OCI-LY3 (cell line): ENCODE measurements around the gene NELL2.

Source experiments
- H2AFZ ChIP-seq: fragments of 200-600, 300-600 bp; shearing (Covaris generic); 2 replicates; pipeline ENCODE4 v1.6.0; 2014; ENCODE audit warnings: antibody characterized with exemption, low read depth, low read length
- H3K27ac ChIP-seq: fragments of 200-600, 300-600 bp; sonication (generic); 2 replicates; pipeline ENCODE4 v1.5.1; 2014; ENCODE audit warnings: mild to moderate bottlenecking, low read length, moderate library complexity, mixed read lengths
- H3K27me3 ChIP-seq: fragments of 200-600, 300-600 bp; sonication (generic); 2 replicates; pipeline ENCODE4 v1.6.1; 2014; ENCODE audit warnings: low read depth, low read length, mixed read lengths
- H3K36me3 ChIP-seq: fragments of 200-600, 300-600 bp; sonication (generic); replicated peaks from 2 replicates; pipeline ENCODE3; 2014; ENCODE audit warnings: low read depth, low read length, mixed read lengths
- H3K4me1 ChIP-seq: fragments of 300-600, 200-600 bp; sonication (generic); 2 replicates; pipeline ENCODE4 v1.6.1; 2014; ENCODE audit warnings: low read length, mixed read lengths
- H3K4me2 ChIP-seq: fragments of 200-600, 300-600 bp; sonication (generic); 2 replicates; pipeline ENCODE4 v1.6.1; 2014; ENCODE audit warnings: low read length, mixed read lengths
- H3K4me3 ChIP-seq: fragments of 300-600, 200-600 bp; sonication (generic); 2 replicates; pipeline ENCODE4 v1.5.1; 2014; ENCODE audit warnings: antibody characterized with exemption, mild to moderate bottlenecking, low read length, moderate library complexity
- H3K79me2 ChIP-seq: fragments of 300-600, 200-600 bp; shearing (Covaris generic); 2 replicates; pipeline ENCODE4 v1.6.1; 2014; ENCODE audit warnings: mild to moderate bottlenecking, low read length, mixed read lengths
- H3K9ac ChIP-seq: fragments of 300-600, 200-600 bp; shearing (Covaris generic); 2 replicates; pipeline ENCODE4 v1.6.0; 2014; ENCODE audit warnings: mild to moderate bottlenecking, low read length, moderate library complexity
- H3K9me3 ChIP-seq: fragments of 200-600, 300-600 bp; shearing (Covaris generic); 2 replicates; pipeline ENCODE4 v1.6.1; 2014; ENCODE audit warnings: low read length, mixed read lengths; ENCODE audit not compliant: insufficient read depth
- H4K20me1 ChIP-seq: fragments of 200-600, 300-600 bp; sonication (generic); 2 replicates; pipeline ENCODE4 v1.6.1; 2016; ENCODE audit warnings: low read length, mixed read lengths; ENCODE audit not compliant: insufficient read depth
- CTCF ChIP-seq: fragments of 200-600, 300-600 bp; sonication (generic); IDR thresholded peaks from 2 replicates; pipeline ENCODE4 v1.5.1; 2014; ENCODE audit warnings: antibody characterized with exemption, low read length, low read depth
- EZH2phosphoT487 ChIP-seq: fragments of 200-600 bp; shearing (Covaris generic); IDR thresholded peaks from 2 replicates; pipeline ENCODE4 v1.6.1; 2018; ENCODE audit warnings: antibody characterized with exemption, mixed run types, low read depth

Gene NELL2

GRCh38 chr12:44626883-44627282, 249.2 kb downstream of the NELL2 start:
- Histone ChIP-seq H3K79me2 (no peaks in the 10 kb centered on the region), H3K4me3 (no peak overlapping the region), H3K27ac (no peak overlapping the region), H3K9ac (no peak overlapping the region), H3K4me2 (no peak overlapping the region), H4K20me1 (no peaks in the 10 kb centered on the region), H2AFZ (no peak overlapping the region), H3K27me3 (no peaks in the 10 kb centered on the region), H3K36me3 (no peaks in the 10 kb centered on the region), H3K9me3 (peaks cover 5% of the 10 kb centered on the region; the same call in 1 of the 2 replicates), H3K4me1 (no peaks in the 10 kb centered on the region)
- no peak for TF ChIP-seq CTCF
- TF ChIP-seq EZH2phosphoT487: no peak

GRCh38 chr12:44618946-44619345, 257.2 kb downstream of the NELL2 start:
- no peaks in the 10 kb centered on the region for H3K79me2 ChIP-seq
- H3K36me3 ChIP-seq: no peaks in the 10 kb centered on the region
- H3K4me2 ChIP-seq: no peak overlapping the region
- no peak overlapping the region for H3K4me3 ChIP-seq
- no peaks in the 10 kb centered on the region for H3K27me3 ChIP-seq
- no peak for TF ChIP-seq CTCF
- TF ChIP-seq EZH2phosphoT487: no peak
- no peaks in the 10 kb centered on the region for H3K4me1 ChIP-seq
- H3K9ac ChIP-seq: no peak overlapping the region
- H2AFZ ChIP-seq: no peak overlapping the region
- no peaks in the 10 kb centered on the region for H3K9me3 ChIP-seq
- no peak overlapping the region for H3K27ac ChIP-seq
- no peaks in the 10 kb centered on the region for H4K20me1 ChIP-seq

- no peaks in the 10 kb centered on the region for H3K4me1 ChIP-seq
- no peak overlapping the region for H3K4me3 ChIP-seq
- no peaks in the 10 kb centered on the region for H3K36me3 ChIP-seq
- H3K9me3 ChIP-seq: no peaks in the 10 kb centered on the region
- H3K27ac ChIP-seq: no peak overlapping the region
- no peaks in the 10 kb centered on the region for H4K20me1 ChIP-seq
- no peak overlapping the region for H3K4me2 ChIP-seq
- no peak overlapping the region for H3K9ac ChIP-seq
- H3K27me3 ChIP-seq: no peaks in the 10 kb centered on the region
- H2AFZ ChIP-seq: no peak overlapping the region
- no peaks in the 10 kb centered on the region for H3K79me2 ChIP-seq
- TF ChIP-seq CTCF (no peak), EZH2phosphoT487 (no peak)
These were observed 259.7 kb downstream of the NELL2 start for GRCh38 chr12:44616402-44616801.

DNA sequence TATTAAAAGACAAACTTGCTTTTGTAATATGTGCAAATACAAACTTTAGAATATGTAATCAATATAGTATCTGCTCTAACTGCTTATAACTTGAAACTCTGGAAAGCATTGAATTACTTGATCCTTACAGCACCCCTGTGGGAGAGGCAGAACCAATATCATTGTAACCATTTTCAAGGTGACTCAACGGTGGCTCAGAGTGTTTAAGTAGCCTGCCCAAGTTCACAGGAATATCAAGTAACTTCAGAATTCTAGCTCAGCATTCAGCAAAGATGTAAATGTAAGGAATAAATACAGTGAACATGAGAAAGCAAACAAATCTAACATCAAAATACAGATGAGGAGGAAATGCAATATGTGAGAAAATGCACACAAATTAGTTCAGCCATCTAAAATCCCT, 264.6 kb downstream of the NELL2 start:
- no peaks in the 10 kb centered on the region for H3K79me2 ChIP-seq
- no peaks in the 10 kb centered on the region for H3K4me1 ChIP-seq
- H3K27me3 ChIP-seq: no peaks in the 10 kb centered on the region
- no peak overlapping the region for H3K4me2 ChIP-seq
- H3K36me3 ChIP-seq: no peaks in the 10 kb centered on the region
- TF ChIP-seq CTCF (no peak), EZH2phosphoT487 (no peak)
- H3K9ac ChIP-seq: no peak overlapping the region
- H4K20me1 ChIP-seq: no peaks in the 10 kb centered on the region
- H3K9me3 ChIP-seq: no peaks in the 10 kb centered on the region
- H3K27ac ChIP-seq: no peak overlapping the region
- H2AFZ ChIP-seq: no peak overlapping the region
- no peak overlapping the region for H3K4me3 ChIP-seq
